T-helper 9 cell (primary cell): ENCODE data around the gene RABAC1.
"Not testable (repeated sequence)": the region's sequence is repeated elsewhere in the genome, so short reads cannot be mapped to it uniquely, and the experiment has no call there.

ENCODE experiments used
- DNase-seq: peaks from one replicate; pipeline ENCODE4 v3.0.0-alpha.2; 2020

RABAC1 gene

GRCh38 chr19:41944336-41944735 is 14.8 kb downstream of the RABAC1 start:
- DNase-seq, result no peak

GRCh38 chr19:41941410-41942202 is 17.5 kb downstream of the RABAC1 start:
- no peak for DNase-seq

- no peak for DNase-seq
Observed at GRCh38 chr19:41940731-41941409, 18.3 kb downstream of the RABAC1 start.

DNA sequence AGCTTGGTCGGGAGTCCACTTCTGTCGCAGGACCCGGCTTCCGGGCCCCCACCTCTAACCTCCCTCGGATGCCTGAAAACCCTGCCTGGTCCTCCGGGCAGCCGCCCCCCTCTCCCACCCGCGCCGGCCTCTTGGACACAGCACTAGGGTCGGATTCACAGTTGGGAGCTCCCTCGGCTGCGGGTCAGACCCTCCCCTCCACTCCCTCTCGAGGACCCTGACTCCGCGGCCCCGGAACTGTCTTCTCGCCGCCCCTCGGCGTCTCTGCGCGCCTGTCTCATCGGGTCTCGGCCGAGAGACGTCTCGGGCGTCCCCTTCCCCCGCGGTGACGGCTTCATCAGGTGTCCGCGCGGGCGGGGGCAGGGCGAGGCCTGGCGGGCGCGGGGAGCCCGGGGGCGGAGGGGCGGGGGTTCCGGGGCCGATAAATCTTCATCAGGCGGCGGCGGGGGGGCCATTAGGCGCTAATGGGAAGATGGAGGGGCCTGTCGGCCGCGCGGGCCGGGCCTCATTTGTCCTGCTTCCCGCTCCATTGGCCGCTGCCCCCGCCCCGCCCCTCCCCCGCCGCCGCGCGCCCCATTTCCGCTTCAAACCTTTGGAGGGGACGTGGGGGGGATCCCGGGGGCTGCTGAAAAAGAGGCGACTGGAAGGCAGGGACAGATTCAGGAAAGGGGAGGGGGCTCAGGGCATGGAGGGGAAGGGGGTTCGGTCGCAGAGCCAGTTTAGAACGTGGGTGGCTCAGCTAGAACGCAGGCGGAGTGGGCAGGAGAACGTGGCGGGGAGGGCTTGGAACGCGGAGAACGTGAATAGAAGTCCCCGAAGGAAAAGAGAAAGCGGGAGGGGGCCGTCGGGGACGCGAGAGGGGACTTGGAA is 19.0 kb downstream of the RABAC1 start:
- peak; percentile 49 for DNase-seq

DNA sequence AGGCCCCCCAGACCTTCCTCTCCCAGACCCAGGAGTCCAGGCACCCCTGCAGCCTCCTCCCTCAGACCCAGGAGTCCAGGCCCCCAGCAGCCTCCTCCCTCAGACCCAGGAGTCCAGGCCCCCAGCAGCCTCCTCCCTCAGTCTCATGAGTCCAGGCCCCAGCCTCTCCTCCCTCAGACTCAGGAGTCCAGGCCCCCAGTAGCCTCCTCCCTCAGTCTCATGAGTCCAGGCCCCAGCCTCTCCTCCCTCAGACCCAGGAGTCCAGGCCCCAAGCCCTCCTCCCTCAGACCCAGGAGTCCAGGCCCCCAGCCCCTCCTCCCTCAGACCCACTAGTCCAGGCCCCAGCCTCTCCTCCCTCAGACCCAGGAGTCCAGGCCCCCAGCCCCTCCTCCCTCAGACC is 19.9 kb downstream of the RABAC1 start:
- not testable (repeated sequence) for DNase-seq

- no peak for DNase-seq
Observed at GRCh38 chr19:41937525-41938468, 21.3 kb downstream of the RABAC1 start.

DNA sequence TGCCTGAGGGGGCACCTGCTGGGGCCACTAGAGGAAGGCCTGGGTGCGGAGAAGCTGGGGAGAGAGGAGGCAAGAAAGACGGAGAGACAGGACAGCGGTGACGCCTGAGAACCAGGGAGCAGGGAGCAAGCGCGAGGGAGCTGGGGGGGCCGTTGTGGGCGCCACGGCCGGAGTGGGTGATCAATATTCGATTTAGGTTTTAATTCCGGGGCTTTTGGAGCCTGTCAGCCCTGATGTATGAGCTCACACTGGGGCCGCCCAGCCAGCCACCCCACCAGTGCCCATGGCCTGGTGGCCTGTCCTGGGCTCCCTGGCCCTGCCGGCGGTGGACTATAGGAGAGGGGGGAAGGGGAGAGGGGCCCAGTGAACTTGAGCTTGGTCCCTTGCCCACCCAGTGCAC is 22.2 kb downstream of the RABAC1 start:
- no peak for DNase-seq

DNA sequence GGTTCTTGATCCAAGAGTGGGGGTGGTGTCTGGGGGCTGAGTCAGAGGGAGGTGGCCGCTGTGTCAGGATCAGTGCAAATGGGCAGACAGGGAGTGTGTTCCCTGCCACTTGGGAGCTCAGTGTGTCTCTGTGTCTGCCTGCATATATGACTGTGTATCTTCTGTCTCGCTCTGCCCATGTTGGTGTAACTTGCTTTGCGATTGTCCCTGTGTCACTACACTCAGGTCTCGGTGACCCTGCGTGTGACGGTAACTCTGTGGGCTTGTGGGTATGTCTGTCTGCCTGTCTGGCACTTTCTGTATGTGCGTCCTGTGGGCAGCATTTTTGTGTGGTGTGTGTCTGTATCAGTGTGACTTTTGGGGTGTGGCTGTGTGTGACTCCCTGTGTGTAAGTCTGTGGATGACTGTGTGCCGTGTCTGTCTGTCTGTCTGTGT is 22.7 kb downstream of the RABAC1 start:
- no peak for DNase-seq

DNA sequence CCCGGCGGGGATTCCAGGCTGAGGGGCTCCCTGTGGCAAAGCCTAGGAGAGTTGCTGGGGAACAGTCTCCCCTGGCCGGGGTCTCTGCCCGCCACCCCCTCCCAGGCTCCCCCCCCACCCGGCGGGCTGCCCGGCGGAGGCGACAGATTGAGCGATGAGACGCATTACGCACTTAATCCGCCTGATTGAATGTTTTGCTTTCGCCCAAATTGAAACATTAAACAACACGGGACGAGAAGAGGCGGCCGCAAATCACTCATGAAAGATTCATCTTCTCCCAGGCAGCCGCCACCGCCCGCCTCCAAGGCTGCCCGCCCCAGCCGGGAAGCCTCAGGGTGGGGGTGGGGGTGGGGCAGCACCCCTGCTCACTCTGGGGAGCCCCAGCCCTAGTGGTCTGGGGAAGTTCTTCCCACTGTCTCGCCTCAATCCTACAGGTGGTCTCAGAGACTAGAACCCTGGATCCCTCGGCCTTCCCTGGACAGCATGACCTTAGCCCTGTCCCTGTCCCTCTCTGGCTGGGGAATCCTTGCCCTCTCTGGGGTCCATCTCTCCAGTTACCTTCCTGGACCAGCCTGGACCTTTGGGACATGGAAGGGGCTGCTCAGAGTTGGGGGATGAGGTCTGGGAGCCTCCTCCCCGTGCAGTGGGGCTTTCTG is 23.2 kb downstream of the RABAC1 start:
- DNase-seq, result no peak

DNA sequence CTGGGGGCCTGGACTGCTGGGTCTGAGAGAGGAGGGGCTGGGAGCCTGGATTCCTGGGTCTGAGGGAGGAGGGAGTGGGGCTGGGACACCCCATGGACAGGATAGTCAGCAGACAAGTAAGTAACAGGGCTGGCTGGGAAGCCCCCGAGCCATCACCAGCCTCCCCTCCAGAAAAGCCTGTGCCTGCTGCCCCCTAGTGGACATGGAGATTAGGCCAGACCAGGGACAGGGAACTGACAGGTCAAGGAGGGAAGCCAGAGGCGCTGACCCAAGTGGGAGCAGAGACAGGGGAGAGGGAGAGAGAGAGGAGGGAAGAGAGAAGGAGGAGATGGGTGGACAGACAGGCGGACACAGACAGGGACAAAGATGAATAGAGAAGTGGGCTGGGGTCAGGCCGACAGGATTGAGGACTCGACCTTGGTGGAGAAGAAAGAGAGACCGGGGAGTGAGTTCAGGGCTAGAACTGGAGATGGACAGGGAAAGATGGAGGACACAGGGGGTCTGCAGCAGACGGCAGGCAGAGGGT is 24.2 kb downstream of the RABAC1 start:
- peak; percentile 73 for DNase-seq

- no peak for DNase-seq
Observed at GRCh38 chr19:41933693-41934426, 25.3 kb downstream of the RABAC1 start.

DNA sequence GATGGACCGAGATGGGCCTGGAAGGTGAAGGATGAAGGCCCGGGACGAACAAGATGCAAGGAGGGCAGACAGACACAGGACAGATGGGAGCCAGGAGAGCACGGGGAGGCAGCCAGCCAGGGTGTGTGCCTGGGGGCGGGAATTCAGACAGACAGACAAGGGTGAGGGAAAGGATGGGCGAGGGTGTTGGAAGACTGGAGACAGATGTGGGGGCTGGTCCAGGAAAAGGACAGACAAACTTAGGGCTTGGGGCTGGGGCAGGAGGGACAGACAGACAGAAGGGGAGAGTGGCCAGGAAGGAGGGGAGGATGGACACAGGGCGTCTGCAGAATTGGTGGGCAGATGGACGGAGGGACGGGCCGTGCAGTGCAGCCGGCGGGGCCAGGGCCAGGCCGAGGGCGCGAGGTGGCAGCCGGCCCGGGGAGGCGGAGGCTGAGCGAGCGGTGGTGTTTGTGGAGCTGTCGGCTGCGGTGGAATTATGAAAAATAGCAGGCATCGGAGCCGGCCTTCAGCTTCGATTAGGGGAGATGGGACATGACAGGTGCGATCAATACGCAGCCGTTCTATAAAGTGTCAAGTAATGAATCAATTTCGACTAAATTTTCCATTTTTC is 26.3 kb downstream of the RABAC1 start:
- DNase-seq, result no peak

GRCh38 chr19:41932259-41932719 is 26.8 kb downstream of the RABAC1 start:
- DNase-seq, result no peak

GRCh38 chr19:41930926-41931592 is 28.1 kb downstream of the RABAC1 start:
- no peak for DNase-seq

GRCh38 chr19:41930322-41930722 is 28.8 kb downstream of the RABAC1 start:
- no peak for DNase-seq

- DNase-seq, result no peak
Observed at GRCh38 chr19:41929536-41930071, 29.5 kb downstream of the RABAC1 start.

GRCh38 chr19:41928754-41929535 is 30.2 kb downstream of the RABAC1 start:
- no peak for DNase-seq

- no peak for DNase-seq
Observed at GRCh38 chr19:41928221-41928683, 30.9 kb downstream of the RABAC1 start, which contains the start of gene ERFL. Gene ERFL, minus strand, starts transcription at chr19:41928449. Its CDS starts 15,530 bp downstream, at chr19:41912919.
